ENCODE data around the gene CAPN15. TPM values are rescaled to one million over a fixed set of nuclear protein-coding genes. Genes with fewer than 3 reads are reported as not detected.
A peak's percentile ranks its signal among the peaks of the same experiment; 100 is the strongest.
"Not testable (repeated sequence)": the region's sequence is repeated elsewhere in the genome, so short reads cannot be mapped to it uniquely, and the experiment has no call there.

CAPN15 gene
- polyA plus RNA-seq, 2 of the 4 experiments (the other 2 are of a cell fraction) = 11.4 to 33.3 TPM

GRCh38 chr16:505479-506245, 21.9 kb upstream of the CAPN15 start:
- TF ChIP-seq PHF8 (IDR thresholded peaks at IDR 0.05; ENCODE audit: borderline replicate concordance, low read depth) = no peak
- TF ChIP-seq, protein P1, sequence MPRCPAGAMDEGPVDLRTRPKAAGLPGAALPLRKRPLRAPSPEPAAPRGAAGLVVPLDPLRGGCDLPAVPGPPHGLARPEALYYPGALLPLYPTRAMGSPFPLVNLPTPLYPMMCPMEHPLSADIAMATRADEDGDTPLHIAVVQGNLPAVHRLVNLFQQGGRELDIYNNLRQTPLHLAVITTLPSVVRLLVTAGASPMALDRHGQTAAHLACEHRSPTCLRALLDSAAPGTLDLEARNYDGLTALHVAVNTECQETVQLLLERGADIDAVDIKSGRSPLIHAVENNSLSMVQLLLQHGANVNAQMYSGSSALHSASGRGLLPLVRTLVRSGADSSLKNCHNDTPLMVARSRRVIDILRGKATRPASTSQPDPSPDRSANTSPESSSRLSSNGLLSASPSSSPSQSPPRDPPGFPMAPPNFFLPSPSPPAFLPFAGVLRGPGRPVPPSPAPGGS (IDR thresholded peaks at IDR 0.05) = no peak
- no peak for TF ChIP-seq CEBPB (IDR thresholded peaks at IDR 0.05)
- no peak for TF ChIP-seq ZFP36 (IDR thresholded peaks at IDR 0.05; ENCODE audit: borderline replicate concordance, partially characterized antibody)
- TF ChIP-seq MAFK (IDR thresholded peaks at IDR 0.05; ENCODE audit: partially characterized antibody) = no peak
- no peak for TF ChIP-seq HOXA7 (CRISPR knock-in tag; IDR thresholded peaks at IDR 0.05)
- TF ChIP-seq CHD2 (IDR thresholded peaks at IDR 0.05; ENCODE audit: low read length, partially characterized antibody) = no peak
- TF ChIP-seq BHLHE40 (IDR thresholded peaks at IDR 0.05; ENCODE audit: low read depth, low read length) = no peak
- no peak for TF ChIP-seq RARB (CRISPR knock-in tag; IDR thresholded peaks at IDR 0.05)
- TF ChIP-seq GATA3 (IDR thresholded peaks at IDR 0.05; ENCODE audit: borderline replicate concordance) = no peak
- TF ChIP-seq KDM5A (IDR thresholded peaks at IDR 0.05) = no peak
- no peak for TF ChIP-seq ZNF302 (CRISPR knock-in tag; IDR thresholded peaks at IDR 0.05)
- no peak for TF ChIP-seq ZSCAN20 (CRISPR knock-in tag; IDR thresholded peaks at IDR 0.05)
- no peak for TF ChIP-seq TP53 (CRISPR knock-in tag; IDR thresholded peaks at IDR 0.05)
- TF ChIP-seq CBX8 (IDR thresholded peaks at IDR 0.05) = no peak
- no peak for TF ChIP-seq SMC3 (IDR thresholded peaks at IDR 0.05)
- TF ChIP-seq TFCP2L1 (CRISPR knock-in tag; IDR thresholded peaks at IDR 0.05) = no peak
- TF ChIP-seq ATOH8 (CRISPR knock-in tag; IDR thresholded peaks at IDR 0.05; ENCODE audit: low read depth) = no peak
- TF ChIP-seq, protein P2, sequence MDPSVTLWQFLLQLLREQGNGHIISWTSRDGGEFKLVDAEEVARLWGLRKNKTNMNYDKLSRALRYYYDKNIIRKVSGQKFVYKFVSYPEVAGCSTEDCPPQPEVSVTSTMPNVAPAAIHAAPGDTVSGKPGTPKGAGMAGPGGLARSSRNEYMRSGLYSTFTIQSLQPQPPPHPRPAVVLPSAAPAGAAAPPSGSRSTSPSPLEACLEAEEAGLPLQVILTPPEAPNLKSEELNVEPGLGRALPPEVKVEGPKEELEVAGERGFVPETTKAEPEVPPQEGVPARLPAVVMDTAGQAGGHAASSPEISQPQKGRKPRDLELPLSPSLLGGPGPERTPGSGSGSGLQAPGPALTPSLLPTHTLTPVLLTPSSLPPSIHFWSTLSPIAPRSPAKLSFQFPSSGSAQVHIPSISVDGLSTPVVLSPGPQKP (IDR thresholded peaks at IDR 0.05; ENCODE audit: low read depth, low read length) = no peak
- H3K4me2 ChIP-seq = no peak overlapping the region
- 92% methylated on average over 28 of the region's 33 CpGs for WGBS (ENCODE audit: missing lambda C conversion rate)
- DNase-seq (ENCODE audit: low read depth in 1 of 2, low spot score in 1 of 2) = no peak
- ChIA-PET POLR2A (no interaction called here), CTCF (interaction anchor here (0.8 to 1.6 kb wide), 3 partner anchors 10 to 119 kb away, joined by 3 to 5 read pairs (median 3); no protein-coding TSS in a partner anchor)
- ATAC-seq = peak in 1 of 2 experiments; percentile 52; a peak in 3 of 6 replicates
- no peaks in the 10 kb centered on the region for H3K9me3 ChIP-seq
- FAIRE-seq = no peak
- no peak overlapping the region for H3K27ac ChIP-seq
- peaks cover 8% of the 10 kb centered on the region for H3K4me1 ChIP-seq
- H3K4me3 ChIP-seq = no peak overlapping the region

- Histone ChIP-seq H3K4me2 (no peak overlapping the region), H3K4me1 (peaks cover 8% of the 10 kb centered on the region), H3K27ac (no peak overlapping the region), H3K4me3 (no peak overlapping the region), H3K9me3 (no peaks in the 10 kb centered on the region)
- no peak for FAIRE-seq
- TF ChIP-seq MAFK (IDR thresholded peaks at IDR 0.05; ENCODE audit: partially characterized antibody) (no peak), NR3C1 (IDR thresholded peaks at IDR 0.05) (no peak), RAD21 (conservative IDR thresholded peaks at IDR 0.05 in 1 of 2, IDR thresholded peaks at IDR 0.05 in 1 of 2) (no peak), POLR2AphosphoS2 (conservative IDR thresholded peaks at IDR 0.05; ENCODE audit: low read length) (no peak), SMC3 (IDR thresholded peaks at IDR 0.05) (no peak), GATA3 (IDR thresholded peaks at IDR 0.05; ENCODE audit: borderline replicate concordance) (no peak), PBX3 (IDR thresholded peaks at IDR 0.05) (no peak)
- no peak for DNase-seq (ENCODE audit: low read depth in 1 of 2, low spot score in 1 of 2)
- ATAC-seq = no peak
- ChIA-PET CTCF (interaction anchor here (0.8 to 1.6 kb wide), 3 partner anchors 11 to 120 kb away, joined by 3 to 5 read pairs (median 3); no protein-coding TSS in a partner anchor), POLR2A (no interaction called here)
- WGBS (ENCODE audit: missing lambda C conversion rate) = 89% methylated on average over 7 of the region's 7 CpGs
These were observed 21.3 kb upstream of the CAPN15 start for GRCh38 chr16:506246-506546.

DNA sequence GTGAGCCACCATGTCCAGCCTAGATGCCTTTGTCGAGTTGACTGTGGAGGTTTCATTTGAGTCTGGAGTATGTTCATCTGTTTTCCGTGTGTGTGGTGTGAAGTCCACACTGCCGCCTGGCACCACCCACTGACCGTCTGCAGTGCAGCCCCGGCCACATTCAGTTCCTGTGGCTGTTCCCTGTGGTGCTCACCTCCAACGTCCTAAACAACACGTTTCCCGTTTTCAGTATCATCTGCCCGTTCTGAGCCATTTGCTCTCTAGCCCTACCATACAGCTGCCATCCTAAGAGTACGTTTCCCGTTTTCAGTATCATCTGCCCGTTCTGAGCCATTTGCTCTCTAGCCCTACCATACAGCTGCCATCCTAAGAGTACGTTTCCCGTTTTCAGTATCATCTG, 20.0 kb upstream of the CAPN15 start:
- ATAC-seq; FAIRE-seq; H3K4me2 ChIP-seq; POLR2A ChIA-PET; CTCF ChIA-PET; H3K27ac ChIP-seq; H3K4me1 ChIP-seq; DNase-seq (ENCODE audit: low read depth in 1 of 2, low spot score in 1 of 2); H3K4me3 ChIP-seq; H3K9me3 ChIP-seq: not testable (repeated sequence)
- WGBS (ENCODE audit: missing lambda C conversion rate) = 89% methylated on average over 14 of the region's 14 CpGs
